Measurements from ENCODE around the gene CDH24.

DNA sequence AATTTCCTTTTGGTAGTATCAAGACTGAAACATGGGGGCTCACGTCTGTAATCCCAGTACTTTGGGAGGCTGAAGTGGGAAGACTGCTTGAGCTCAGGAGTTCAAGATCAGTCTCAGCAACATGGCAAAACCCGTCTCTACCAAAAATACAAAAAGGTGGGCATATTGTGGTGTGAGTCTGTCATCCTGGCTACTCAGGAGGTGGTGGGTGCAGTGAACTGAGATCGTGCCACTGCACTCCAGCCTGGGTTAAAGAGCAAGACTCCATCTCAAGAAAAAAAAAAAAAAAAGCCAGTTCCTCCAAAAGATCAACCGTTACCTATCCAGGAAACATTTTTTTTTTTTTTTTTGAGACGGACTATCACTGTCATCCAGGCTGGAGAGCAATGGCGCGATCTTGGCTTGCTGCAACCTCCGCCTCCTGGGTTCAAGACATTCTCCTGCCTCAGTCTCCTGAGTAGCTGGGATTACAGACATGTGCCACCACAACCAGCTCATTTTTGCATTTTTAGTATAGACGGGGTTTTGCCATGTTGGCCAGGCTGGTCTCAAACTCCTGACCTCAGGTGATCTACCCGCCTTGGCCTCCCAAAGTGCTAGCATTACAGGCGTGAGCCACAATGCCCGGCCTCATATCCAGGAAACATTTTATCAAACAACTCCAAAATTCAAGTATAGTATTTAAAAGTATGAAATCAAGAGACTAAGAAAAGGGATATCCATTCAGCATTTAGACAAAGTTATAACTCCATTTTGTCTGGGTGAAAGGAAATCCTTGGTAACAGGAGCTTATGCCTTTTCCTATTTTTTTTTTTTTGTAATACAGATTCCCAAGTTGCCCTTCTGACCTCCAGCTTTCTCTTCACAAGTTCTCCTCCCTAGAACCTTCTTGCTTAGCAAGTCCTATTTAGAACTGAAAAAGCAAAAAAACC is 34.2 kb upstream of the CDH24 start:
- TF ChIP-seq, protein P1, sequence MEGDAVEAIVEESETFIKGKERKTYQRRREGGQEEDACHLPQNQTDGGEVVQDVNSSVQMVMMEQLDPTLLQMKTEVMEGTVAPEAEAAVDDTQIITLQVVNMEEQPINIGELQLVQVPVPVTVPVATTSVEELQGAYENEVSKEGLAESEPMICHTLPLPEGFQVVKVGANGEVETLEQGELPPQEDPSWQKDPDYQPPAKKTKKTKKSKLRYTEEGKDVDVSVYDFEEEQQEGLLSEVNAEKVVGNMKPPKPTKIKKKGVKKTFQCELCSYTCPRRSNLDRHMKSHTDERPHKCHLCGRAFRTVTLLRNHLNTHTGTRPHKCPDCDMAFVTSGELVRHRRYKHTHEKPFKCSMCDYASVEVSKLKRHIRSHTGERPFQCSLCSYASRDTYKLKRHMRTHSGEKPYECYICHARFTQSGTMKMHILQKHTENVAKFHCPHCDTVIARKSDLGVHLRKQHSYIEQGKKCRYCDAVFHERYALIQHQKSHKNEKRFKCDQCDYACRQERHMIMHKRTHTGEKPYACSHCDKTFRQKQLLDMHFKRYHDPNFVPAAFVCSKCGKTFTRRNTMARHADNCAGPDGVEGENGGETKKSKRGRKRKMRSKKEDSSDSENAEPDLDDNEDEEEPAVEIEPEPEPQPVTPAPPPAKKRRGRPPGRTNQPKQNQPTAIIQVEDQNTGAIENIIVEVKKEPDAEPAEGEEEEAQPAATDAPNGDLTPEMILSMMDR (conservative IDR thresholded peaks at IDR 0.05; ENCODE audit: low read depth, low read length), result no peak
- TF ChIP-seq EZH2phosphoT487 (IDR thresholded peaks at IDR 0.05; ENCODE audit: borderline replicate concordance, low read length), result no peak

Data from PC-3 (cell line).